ENCODE measurements around the gene GMCL1. TPM values are rescaled to one million over a fixed set of nuclear protein-coding genes. Genes with fewer than 3 reads are reported as not detected.
A peak's percentile ranks its signal among the peaks of the same experiment; 100 is the strongest.

Gene GMCL1
- total and polyA plus RNA-seq, 8 donors: 7.6 to 15.4 (median 9.4) TPM

- H3K4me3 ChIP-seq: peak overlapping the region; percentile 29 to 72 (median 52)
- intact Hi-C loops (cut with DNase I): loop anchor here in 2 of 3 donors (5.0 to 10.0 kb wide), 2 partner anchors 230 to 233 kb away; no protein-coding TSS in a partner anchor
- peak overlapping the region; percentile 93 to 100 (median 97) for H3K27ac ChIP-seq
- H3K27me3 ChIP-seq: no peaks in the 10 kb centered on the region
- H3K4me1 ChIP-seq: peaks cover 0 to 8% (median 2%) of the 10 kb centered on the region in 3 donors
- peaks cover 0 to 7% (median 0%) of the 10 kb centered on the region in 3 donors for H3K36me3 ChIP-seq
- FAIRE-seq (peak; percentile 98), ATAC-seq (peak; percentile 86 to 91 (median 88)), DNase-seq (peak; percentile 96 to 100 (median 100))
- H3K9me3 ChIP-seq: no peaks in the 10 kb centered on the region
- 0% methylated on average over 49 to 56 of the region's 56 CpGs for WGBS, 2 donors
- TF ChIP-seq, protein P1, sequence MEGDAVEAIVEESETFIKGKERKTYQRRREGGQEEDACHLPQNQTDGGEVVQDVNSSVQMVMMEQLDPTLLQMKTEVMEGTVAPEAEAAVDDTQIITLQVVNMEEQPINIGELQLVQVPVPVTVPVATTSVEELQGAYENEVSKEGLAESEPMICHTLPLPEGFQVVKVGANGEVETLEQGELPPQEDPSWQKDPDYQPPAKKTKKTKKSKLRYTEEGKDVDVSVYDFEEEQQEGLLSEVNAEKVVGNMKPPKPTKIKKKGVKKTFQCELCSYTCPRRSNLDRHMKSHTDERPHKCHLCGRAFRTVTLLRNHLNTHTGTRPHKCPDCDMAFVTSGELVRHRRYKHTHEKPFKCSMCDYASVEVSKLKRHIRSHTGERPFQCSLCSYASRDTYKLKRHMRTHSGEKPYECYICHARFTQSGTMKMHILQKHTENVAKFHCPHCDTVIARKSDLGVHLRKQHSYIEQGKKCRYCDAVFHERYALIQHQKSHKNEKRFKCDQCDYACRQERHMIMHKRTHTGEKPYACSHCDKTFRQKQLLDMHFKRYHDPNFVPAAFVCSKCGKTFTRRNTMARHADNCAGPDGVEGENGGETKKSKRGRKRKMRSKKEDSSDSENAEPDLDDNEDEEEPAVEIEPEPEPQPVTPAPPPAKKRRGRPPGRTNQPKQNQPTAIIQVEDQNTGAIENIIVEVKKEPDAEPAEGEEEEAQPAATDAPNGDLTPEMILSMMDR (IDR thresholded peaks at IDR 0.05): no peak
Measured at GRCh38 chr2:69914164-69914949, 84.9 kb downstream of the GMCL1 start.

DNA sequence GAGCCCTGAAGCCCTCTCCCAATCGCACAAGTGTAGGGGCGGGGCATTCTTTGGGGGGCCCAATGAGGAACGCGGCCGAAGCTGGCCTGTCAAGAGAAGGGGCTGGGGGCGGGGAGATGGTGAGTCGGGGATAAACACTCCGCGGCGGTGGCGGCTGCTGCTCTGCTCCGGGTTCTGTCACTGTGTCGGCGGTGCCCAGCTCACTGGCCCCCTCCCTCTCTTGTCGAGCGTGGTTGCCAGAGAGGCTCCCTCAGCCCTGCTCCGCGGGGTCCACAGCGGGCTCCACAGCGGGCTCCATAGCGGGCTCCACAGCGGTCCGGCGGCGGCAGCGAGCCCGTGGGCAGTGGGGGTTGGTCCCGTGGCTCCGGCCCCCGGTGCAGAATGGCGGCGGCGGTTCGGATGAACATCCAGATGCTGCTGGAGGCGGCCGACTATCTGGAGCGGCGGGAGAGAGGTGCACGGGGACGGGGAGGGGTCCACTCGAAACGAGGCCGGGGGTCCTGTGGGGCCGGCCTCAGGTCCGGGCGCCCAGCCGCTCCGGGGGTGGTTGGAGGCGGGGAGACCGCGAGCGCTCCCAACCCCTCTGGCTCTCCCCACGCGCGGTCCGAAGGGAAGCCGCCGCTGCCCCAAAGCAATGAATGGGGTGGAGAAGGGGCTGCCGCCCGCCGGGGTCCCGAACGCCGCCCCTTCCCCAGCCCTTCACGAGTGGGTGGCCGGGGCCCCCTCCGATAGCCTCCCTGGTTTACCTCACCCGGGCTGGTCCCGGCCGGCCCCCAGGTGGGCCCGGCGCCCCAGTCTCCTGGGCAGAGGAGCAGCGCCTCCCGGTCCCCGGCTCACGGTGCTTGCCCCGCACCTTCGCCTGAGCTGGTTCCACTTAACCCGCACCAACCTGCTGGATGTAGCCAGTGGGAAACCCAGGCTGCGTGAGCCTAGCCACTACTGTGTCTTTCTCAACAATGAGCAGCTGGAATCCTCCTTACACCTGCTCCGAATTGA lies 85.8 kb downstream of the GMCL1 start, which contains the start of gene MXD1:
Gene MXD1 (plus strand): TSS at position 160 of the 996 bp plus-strand sequence. CDS start 222 bp downstream, at position 382.
- peak within 1 kb of the TSS; percentile 93 to 100 (median 97) for H3K27ac ChIP-seq
- FAIRE-seq: no peak
- intact Hi-C loops (cut with DNase I): loop anchor here in 2 of 3 donors (5.0 to 10.0 kb wide), 2 partner anchors 230 to 232 kb away; no protein-coding TSS in a partner anchor
- DNase-seq: peak in 5 of 6 donors; percentile 16 to 100 (median 48)
- peaks cover 0 to 8% (median 2%) of the 10 kb centered on the region in 3 donors for H3K4me1 ChIP-seq
- TF ChIP-seq, protein P1 (IDR thresholded peaks at IDR 0.05): no peak
- WGBS, 2 donors: 0 to 1% methylated on average over 69 to 81 of the region's 81 CpGs
- peak; percentile 1 to 92 (median 44) for ATAC-seq
- peak within 1 kb of the TSS; percentile 62 to 95 (median 70) for H3K4me3 ChIP-seq
- no peaks in the 10 kb centered on the region for H3K27me3 ChIP-seq
- peaks cover 0 to 3% (median 0%) of the 10 kb centered on the region in 3 donors for H3K36me3 ChIP-seq
- H3K9me3 ChIP-seq: no peaks in the 10 kb centered on the region

- no peak for FAIRE-seq
- no peaks in the 10 kb centered on the region for H3K9me3 ChIP-seq
- no peaks in the 10 kb centered on the region for H3K27me3 ChIP-seq
- H3K27ac ChIP-seq: peak overlapping the region in 2 of 4 donors; percentile 83 to 95
- H3K4me3 ChIP-seq: peak overlapping the region in 2 of 4 donors; percentile 60 to 72
- no peak for ATAC-seq
- no peak for DNase-seq
- TF ChIP-seq, protein P1 (IDR thresholded peaks at IDR 0.05): no peak
- intact Hi-C loops (cut with DNase I): loop anchor here in 1 of 3 donors (10.0 kb wide), 1 partner anchor 229 kb away; no protein-coding TSS in a partner anchor
- H3K4me1 ChIP-seq: peaks cover 0 to 8% (median 2%) of the 10 kb centered on the region in 3 donors
- 23 to 28% methylated on average over 2 of the region's 2 CpGs for WGBS, 2 donors
- no peaks in the 10 kb centered on the region for H3K36me3 ChIP-seq
Measured at GRCh38 chr2:69916106-69916505, 86.6 kb downstream of the GMCL1 start.

- Histone ChIP-seq H3K27ac (peak overlapping the region in 2 of 4 donors; percentile 34 to 42), H3K4me1 (peaks cover 0 to 8% (median 2%) of the 10 kb centered on the region in 3 donors), H3K27me3 (no peaks in the 10 kb centered on the region), H3K4me3 (no peak overlapping the region), H3K36me3 (peaks cover 0 to 11% (median 0%) of the 10 kb centered on the region in 3 donors), H3K9me3 (no peaks in the 10 kb centered on the region)
- ATAC-seq (no peak), FAIRE-seq (no peak), DNase-seq (no peak)
- TF ChIP-seq, protein P1 (IDR thresholded peaks at IDR 0.05): no peak
- 51 to 56% methylated on average over 3 of the region's 3 CpGs for WGBS, 2 donors
- intact Hi-C loops (cut with DNase I): loop anchor here in 1 of 3 donors (10.0 kb wide), 1 partner anchor 227 kb away; no protein-coding TSS in a partner anchor
Measured at GRCh38 chr2:69917852-69918251, 88.4 kb downstream of the GMCL1 start.
